ENCODE measurements around the gene RABEPK.
A peak's percentile ranks its signal among the peaks of the same experiment; 100 is the strongest.
"Not testable (repeated sequence)": the region's sequence is repeated elsewhere in the genome, so short reads cannot be mapped to it uniquely, and the experiment has no call there.

Gene RABEPK

DNA sequence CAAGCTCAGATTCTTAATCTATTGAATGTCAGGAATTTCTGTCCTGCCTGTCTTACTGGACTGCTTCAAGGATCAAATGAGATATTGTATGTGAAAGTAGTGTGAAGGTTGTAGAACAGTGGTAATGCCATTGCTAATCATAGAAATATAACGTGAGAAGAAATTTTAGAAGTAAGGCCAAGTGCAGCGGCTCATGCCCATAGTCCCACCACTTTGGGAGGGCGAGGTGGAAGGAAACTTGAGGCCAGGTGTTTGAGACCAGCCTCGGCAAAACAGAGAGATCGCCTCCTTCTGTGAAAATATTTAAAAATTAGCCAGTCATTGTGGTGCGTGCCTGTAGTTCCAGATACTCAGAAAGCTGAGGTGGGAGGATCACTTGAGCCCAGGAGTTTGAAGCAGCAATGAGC is 45.9 kb downstream of the RABEPK start:
- DNase-seq (ENCODE audit: low read depth in 2 of 2), result no peak

DNA sequence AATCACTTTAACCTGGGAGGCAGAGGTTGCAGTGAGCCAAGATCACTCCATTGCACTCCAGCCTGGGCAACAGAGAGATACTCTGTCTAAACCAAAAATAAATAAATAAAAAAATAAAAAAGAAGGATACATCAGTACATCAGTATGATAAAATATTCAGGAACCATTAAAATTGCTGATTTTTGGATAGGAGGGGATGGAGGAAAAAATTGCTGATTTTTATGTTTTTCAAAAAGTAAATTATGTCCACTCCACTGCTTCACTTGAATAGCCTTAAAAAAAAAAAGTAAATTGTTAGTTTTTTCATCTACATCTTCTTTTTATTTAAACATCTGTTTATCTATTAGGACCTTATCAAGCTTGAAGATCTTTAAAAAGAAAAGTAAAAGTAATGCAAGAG is 53.9 kb downstream of the RABEPK start:
- no peak for DNase-seq (ENCODE audit: low read depth in 2 of 2)

- DNase-seq (ENCODE audit: low read depth in 2 of 2), result no peak
Measured at GRCh38 chr9:125255781-125256391, 55.5 kb downstream of the RABEPK start.

DNA sequence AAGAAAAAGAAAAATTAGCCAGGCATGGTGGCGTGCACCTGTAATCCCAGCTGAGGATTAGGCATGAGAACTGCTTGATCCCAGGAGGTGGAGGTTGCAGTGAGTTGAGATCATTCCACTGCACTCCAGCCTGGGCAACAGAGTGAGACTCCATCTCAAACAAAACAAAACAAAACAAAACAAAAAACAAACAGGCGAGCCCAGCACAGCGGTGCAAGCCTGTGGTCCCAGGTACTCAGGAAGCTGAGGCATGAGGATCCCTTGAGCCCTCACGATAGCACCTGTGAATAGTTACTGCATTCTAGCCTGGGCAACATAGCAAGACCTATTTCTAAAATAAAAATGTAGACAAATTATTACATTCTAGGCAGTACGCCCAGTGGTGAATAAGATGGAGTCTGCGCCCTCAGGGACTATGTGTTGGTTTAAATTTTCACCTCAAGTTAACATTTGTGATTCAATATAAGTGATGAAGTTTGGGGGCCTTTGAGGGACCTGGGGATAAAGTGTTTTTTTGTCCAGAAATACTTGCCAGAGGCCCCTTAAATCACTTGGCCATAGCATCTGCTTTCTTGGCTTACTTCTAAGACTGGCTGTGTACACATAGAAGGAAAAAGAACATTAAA is 57.9 kb downstream of the RABEPK start:
- DNase-seq (ENCODE audit: low read depth in 2 of 2), result no peak

GRCh38 chr9:125258832-125259534 is 58.6 kb downstream of the RABEPK start:
- DNase-seq (ENCODE audit: low read depth in 2 of 2), result no peak

DNA sequence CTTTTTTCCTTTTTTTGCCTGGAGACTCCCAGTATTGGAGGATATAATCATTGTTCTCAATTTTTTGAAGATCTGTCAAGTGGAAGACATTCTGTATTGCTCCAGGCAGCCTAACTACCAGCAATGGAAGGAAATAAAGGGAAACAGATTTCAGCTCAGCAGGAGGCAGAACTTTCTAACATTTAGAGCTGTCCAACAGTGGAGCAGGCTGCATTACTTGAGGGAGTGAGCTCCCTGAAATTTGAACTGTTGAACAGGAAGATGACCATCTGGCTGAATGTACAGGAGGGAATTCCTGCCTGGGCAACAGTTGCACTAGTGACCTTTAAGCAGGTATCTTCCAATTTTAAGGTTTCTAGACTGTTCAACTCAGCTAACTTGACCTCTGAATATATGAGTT is 60.2 kb downstream of the RABEPK start:
- DNase-seq (ENCODE audit: low read depth in 2 of 2), result no peak

DNA sequence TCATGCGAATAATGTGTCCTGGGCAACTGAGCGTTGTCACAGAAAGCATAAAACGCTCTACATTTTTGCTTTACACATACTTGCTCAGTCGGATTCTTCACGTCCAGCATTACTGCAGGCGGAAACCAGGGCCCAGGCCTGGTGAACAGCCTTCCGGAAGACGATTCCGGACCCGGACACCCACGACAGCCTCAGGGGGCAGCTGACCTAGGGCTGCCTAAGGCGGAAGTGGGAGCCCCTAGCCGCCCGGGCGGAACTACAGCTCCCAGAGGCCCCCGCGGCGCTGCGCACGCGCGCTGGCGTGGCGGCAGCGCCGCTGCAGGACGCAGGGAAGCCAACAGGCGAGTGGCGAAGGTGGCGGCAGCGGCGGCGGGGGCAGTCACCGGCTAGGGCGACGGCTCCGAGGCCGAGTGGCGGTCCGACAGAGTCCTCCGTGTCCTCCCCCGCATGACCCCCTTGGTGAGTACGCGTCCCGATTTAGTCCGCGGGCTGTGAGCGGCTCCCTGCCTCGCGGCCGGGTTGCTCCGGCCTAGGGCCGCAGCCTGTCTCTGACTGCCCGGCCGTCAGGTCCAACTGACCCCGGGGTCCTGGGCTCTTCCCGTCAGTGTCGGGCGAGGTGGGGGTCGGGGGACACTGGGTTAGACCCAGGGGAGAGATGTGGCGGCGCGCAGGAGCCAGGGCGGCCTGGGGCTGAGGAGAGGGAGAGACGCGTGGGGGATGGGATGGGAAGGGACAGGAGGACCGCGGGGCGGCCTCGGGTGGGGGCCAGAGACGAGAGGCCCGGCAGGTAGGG is 61.4 kb downstream of the RABEPK start, which contains the start of gene GAPVD1:
TSS of gene GAPVD1 (plus strand) at position 326 of the 793 bp plus-strand sequence. CDS start 37,096 bp downstream, outside the sequence.
- peak; percentile 77 to 83 for DNase-seq (ENCODE audit: low read depth in 2 of 2)

GRCh38 chr9:125262294-125262991 is 62.1 kb downstream of the RABEPK start:
- DNase-seq (ENCODE audit: low read depth in 2 of 2), result no peak

GRCh38 chr9:125264068-125264467 is 63.7 kb downstream of the RABEPK start:
- DNase-seq (ENCODE audit: low read depth in 2 of 2), result not testable (repeated sequence)

DNA sequence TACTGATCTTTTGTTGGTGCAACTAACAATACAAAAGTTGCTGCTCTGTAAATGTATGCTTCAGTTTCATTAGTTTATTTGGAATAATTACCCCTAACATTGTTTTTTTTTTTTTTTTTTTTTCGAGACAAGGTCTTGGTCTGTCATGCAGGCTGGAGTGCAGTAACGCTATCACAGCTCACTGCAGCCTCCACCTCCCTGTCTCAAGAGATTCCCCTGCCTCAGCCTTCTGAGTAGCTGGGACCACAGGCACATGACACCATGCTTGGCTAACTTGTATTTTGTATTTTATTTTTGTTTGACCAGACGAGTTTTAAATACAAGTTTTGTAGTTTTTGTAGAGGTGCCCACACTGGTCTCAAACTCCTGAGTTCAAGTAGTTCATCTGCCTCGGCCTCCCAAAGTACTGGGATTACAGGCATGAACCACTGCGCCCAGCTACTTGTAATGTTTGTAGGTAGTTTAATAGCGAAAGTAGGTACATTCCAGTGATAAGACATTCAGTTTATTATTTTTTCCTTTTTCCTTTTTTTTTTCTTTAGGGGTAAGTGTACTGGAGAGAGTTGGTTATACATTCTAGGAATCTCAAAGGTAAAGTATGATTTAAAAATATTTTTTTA is 68.2 kb downstream of the RABEPK start:
- DNase-seq (ENCODE audit: low read depth in 2 of 2), result no peak

GRCh38 chr9:125269014-125269397 is 68.7 kb downstream of the RABEPK start:
- DNase-seq (ENCODE audit: low read depth in 2 of 2), result no peak

GRCh38 chr9:125271081-125271480 is 70.7 kb downstream of the RABEPK start:
- no peak for DNase-seq (ENCODE audit: low read depth in 2 of 2)

GRCh38 chr9:125272697-125273096 is 72.4 kb downstream of the RABEPK start:
- DNase-seq (ENCODE audit: low read depth in 2 of 2), result no peak

DNA sequence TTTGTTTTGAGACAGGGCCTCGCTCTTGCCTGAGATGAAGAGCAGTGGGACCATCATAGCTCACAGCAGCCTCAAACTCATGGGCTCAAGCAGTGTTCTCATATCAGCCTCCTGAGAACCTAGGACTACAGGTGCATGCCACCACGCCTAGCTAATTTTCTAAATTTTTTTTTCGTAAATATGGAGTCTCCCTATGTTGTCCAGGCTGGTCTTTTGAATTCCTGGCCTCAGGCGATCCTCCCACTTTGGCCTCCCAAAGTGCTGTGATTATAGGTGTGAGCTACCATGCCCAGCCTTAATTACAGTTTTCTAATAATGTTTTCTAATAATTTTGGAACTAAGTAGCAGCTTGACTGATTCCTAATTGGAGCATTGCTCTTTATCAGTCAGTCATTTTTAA is 76.4 kb downstream of the RABEPK start:
- DNase-seq (ENCODE audit: low read depth in 2 of 2), result no peak

DNA sequence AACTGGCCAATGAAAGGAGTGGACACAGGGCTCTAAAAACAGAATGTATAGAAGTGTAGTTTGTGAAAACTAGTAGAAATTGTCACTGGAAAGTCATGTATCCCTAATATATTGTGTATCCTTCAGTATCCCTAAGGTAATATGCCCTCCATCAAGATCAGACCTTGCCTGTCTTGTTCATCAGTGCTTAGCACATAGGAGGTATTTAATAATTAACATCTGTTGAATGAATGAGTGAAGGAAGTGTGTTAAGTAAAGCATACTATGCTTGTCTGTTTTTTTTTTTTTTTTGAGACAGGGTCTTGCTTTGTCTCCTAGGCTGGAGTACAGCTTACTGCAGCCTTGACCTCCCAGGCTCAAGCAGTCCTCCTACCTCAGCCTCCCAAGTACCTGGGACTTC is 77.1 kb downstream of the RABEPK start:
- DNase-seq (ENCODE audit: low read depth in 2 of 2), result no peak

- no peak for DNase-seq (ENCODE audit: low read depth in 2 of 2)
Measured at GRCh38 chr9:125280945-125281344, 80.6 kb downstream of the RABEPK start.

Data from stimulated activated CD4-positive, alpha-beta T cell treated with anti-CD3 and anti-CD28 coated beads, Interleukin-1b, Interleukin-23, amount 100 ng/mL, for 4 hours (primary cell).